Measurements from ENCODE around the gene EEFSEC.

Gene EEFSEC

GRCh38 chr3:128402998-128403397 is 249.7 kb downstream of the EEFSEC start:
- no peak for DNase-seq

DNA sequence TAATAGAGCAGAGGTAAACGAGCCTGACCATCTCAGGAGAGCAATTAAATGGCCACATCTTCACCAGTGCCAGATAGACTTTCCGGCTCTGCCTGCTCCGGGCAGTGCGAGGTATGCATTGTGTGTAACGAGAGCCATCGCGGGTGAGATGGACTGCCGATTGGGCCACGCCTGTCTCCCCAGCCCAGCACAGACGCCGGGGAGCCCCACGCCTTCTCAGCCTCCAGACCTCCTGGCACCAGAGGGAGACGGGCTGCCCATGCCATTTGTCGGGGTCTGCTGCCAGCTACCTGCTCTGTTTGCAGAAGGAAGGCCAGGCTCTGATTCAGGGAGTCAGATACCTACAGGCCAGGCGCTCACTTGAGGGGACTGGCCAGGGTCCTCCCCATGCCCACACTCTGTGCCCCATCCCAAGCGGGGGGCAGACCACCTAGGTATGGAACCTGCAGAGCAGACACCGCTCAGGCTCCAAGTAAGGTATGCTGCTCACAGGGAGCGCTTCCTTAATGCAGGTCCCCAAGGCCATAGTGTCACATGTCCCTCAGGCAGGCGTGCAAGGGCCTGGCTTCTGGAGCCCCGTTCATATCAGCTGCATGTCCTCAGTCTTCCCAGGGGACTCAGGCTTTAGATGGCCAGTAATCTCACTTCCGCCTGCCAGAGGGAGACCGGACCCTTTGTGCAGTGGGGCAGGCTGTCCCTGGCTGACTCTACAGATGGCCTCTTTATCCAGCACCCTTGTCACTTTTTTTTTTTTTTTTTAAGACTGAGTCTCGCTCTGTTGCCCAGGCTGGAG is 251.2 kb downstream of the EEFSEC start:
- DNase-seq: no peak

DNA sequence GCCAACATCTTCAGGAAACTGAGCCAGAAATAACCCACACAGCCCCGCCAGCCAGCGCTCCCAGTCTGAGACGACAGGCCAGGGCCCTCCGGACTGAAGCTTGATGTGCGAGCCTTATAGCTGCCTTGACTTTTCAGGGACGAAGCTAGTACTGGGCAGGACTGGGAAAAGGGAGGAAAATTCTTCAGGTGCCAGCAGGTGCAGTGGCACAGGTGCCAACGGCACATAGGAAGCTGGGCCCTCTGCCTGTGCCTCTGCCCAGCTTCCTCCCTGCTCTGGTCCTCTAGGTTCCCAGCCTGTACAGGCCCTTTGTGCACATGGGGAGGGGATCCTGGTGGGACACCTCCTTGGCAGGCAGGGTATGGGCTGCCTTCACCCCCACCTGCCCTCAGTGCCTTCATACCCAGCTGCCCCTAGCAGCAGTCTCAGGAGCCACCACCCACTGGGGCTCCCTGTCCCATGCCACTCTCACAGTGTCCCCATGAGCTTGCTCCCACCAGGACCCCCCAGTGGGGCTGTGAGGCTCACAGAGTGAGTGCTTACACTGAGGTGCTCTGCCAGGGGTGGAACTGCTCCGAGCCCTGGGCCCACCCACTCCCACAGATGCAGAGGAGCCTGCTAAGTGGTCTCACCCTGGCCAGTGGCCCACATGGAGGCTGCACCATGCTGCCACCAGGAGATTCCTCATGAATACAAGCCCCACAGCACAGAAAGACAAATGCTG is 252.4 kb downstream of the EEFSEC start:
- DNase-seq: no peak

- no peak for DNase-seq
Measured at GRCh38 chr3:128407247-128407646, 254.0 kb downstream of the EEFSEC start.

DNA sequence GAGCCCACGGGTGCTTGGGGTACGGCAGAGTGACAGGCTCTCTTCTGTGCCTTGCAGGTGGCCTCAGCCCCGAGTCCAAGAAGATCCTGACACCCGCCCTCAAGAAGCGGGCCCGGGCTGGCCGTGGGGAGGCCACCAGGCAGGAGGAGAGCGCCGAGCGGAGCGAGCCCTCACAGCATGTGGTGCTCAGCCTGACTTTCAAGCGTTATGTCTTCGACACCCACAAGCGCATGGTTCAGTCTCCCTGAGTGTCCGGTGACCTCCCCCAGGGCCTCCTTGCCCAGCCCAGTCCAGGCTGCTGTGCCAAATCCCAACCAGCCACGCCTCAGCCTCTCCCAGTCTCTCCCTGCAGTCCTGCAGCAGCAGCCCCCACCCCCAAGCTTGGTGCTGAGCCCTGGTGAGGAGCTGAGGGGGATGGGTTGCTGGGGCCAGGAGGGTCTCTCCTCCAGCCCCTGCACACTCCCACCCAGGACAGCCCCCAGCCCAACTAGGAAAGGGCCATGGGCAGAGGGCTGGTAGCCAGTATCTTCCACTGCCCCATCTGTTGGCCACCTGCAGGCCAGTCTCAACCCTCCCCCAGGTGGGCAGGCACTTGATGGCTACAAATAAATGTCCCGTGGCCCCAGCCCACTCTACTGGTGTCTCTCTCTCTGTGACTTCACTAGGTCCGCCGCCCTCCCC is 254.9 kb downstream of the EEFSEC start:
- no peak for DNase-seq

- DNase-seq: peak; percentile 29
Measured at GRCh38 chr3:128408693-128409623, 255.7 kb downstream of the EEFSEC start.

GRCh38 chr3:128409624-128410581 is 256.6 kb downstream of the EEFSEC start:
- DNase-seq: no peak

GRCh38 chr3:128410669-128411573 is 257.6 kb downstream of the EEFSEC start:
- DNase-seq: no peak

- DNase-seq: no peak
Measured at GRCh38 chr3:128411574-128412064, 258.3 kb downstream of the EEFSEC start.

- DNase-seq: no peak
Measured at GRCh38 chr3:128412180-128413002, 259.1 kb downstream of the EEFSEC start.

DNA sequence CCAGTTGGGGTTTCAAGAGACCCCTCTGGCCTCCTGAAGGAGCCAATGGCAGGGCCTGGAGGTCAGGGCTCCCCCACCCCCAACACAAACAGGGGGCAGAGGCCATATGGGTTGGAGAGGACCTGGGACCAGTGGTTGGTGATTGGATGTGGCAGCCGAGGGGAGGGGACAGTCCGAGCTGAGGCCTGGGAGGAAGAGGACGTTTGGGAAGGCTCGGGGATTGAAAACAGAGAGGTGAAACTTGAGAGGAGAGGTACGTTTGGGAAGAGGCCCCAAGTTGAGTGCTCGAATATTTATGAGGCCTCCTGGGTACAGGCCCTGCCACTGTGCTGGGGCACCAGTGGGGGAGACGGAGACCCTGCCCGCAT is 259.7 kb downstream of the EEFSEC start:
- DNase-seq: no peak

- DNase-seq: no peak
Measured at GRCh38 chr3:128413413-128414205, 260.3 kb downstream of the EEFSEC start.

DNA sequence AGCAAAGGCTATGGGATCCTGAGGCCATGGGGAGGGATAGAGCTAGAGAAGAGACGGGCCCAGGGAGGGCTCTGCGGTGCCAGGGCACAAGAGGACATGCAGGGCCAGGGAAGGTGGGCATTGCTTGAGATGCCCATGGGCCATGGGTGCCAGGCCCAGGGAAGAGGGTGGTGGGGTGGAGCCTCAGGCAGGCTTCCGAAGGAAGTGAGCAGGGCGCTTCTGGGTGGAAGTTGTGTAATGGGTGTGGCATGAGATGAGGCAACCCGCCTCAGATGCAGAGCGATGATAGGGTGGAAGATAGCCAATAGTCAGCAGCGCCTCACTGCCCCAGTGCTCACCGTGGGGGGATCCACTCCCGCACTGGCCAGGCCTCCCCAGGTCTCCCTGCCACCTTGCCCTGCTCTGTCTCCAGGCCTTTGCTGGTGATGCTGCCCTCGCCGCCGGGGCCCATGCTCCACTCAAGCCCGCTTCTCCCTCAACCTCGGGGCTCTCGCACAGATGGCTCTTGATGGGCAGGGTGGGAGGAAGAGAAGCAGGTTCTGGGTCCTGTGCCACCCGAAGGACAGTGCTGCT is 262.0 kb downstream of the EEFSEC start:
- DNase-seq: peak; percentile 40

DNA sequence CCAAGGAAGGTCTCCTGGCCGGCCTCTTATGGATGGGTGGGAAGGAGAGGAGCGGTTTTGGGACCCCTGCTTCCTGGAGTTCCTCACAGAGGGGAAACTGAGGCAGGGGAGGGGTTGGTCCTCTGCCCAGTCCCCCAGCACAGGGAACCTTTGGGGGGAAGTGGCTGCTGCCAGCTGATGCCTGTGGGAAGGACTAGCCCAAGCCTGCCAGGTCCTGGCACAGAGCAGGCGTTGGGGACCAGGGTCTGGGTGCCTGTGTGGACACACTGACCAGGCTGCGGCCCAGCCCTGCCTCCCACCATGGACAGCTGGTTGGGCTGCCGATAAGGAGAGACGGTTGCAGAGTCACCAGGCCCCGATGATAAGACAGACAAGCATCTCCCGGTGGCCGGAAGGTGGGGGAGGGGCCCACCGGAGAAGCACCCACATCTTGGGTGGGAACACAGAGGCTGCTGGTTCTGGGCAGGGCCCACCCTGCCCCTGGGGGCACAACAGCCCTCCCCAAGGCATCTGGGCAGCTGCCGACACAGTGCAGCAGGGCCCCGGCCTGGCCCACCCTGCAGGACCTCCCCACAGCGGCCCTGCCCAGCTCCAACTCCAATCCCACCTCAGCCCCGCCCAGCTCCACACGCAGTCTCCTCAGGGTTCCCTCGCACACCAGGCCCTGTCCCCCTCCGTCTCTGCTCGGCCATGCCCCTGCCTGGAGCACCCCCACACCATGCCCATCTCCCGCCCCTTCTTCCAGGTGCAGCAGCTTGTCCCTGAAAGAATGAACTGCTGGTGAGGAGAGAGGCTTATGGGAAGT is 262.7 kb downstream of the EEFSEC start:
- DNase-seq: no peak

- peak; percentile 92 for DNase-seq
Measured at GRCh38 chr3:128416578-128417211, 263.4 kb downstream of the EEFSEC start.

DNA sequence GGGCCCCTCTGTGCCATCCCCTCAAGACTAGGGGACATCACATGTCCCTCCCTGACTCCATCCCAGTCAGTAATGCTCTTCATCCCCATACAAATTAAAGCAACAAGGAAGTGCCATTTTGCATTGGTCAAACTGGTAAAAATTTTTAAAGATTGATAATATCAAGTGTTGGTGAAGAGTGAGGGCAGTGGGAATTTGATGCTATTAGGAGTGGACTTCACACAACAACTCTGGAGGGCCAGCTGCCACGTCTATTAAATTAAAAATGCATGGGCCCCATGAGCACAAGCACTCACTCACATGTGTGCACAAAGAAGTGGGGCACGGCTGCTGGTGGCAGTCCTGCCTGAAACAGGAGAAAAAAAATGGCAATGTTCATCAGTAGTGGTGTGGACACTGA is 265.6 kb downstream of the EEFSEC start:
- DNase-seq: no peak

- no peak for DNase-seq
Measured at GRCh38 chr3:128419311-128419710, 266.0 kb downstream of the EEFSEC start.

Measured in MV-4-11 (cell line).